Aorta (tissue), 5 donors: ENCODE data around the gene RPS15A. TPM values are rescaled to one million over a fixed set of nuclear protein-coding genes. Genes with fewer than 3 reads are reported as not detected.
A peak's percentile ranks its signal among the peaks of the same experiment; 100 is the strongest.
"Not testable (repeated sequence)": the region's sequence is repeated elsewhere in the genome, so short reads cannot be mapped to it uniquely, and the experiment has no call there.

Experiments
- ATAC-seq: fragments of 200-7000 bp; cut with Tn5 transposase; one replicate; pipeline ENCODE4 v1.9.1; 2022; ENCODE audit warnings: moderate library complexity; ENCODE audit not compliant: low FRiP score
- DNase-seq, 2 donors: peaks; one replicate each; pipeline ENCODE4 v3.0.0-alpha.2; 2020
- H3K27ac ChIP-seq, 2 donors: one replicate each; pipeline ENCODE4 v1.5.1; 2013; ENCODE audit warnings: low read length in 2 of 2, mild to moderate bottlenecking in 2 of 2, moderate library complexity in 2 of 2, control low read depth in 1 of 2, inconsistent platforms in 1 of 2, low read depth in 1 of 2
- H3K27me3 ChIP-seq, 2 donors: one replicate each; pipeline ENCODE4 v1.6.1; 2013; ENCODE audit warnings: control low read depth in 1 of 2, low read length in 1 of 2, mild to moderate bottlenecking in 1 of 2, moderate library complexity in 1 of 2; ENCODE audit not compliant: insufficient read depth in 2 of 2, control insufficient read depth in 1 of 2
- H3K36me3 ChIP-seq, 2 donors: one replicate each; pipeline ENCODE4 v1.6.1; 2013; ENCODE audit warnings: control low read depth in 1 of 2, low read length in 1 of 2, mild to moderate bottlenecking in 1 of 2; ENCODE audit not compliant: insufficient read depth in 2 of 2, control insufficient read depth in 1 of 2
- H3K4me1 ChIP-seq, 2 donors: one replicate each; pipeline ENCODE4 v1.6.1; 2013; ENCODE audit warnings: low read length in 2 of 2, control low read depth in 1 of 2, mild to moderate bottlenecking in 1 of 2, moderate library complexity in 1 of 2; ENCODE audit not compliant: insufficient read depth in 2 of 2, control insufficient read depth in 1 of 2
- H3K4me3 ChIP-seq, 2 donors: one replicate each; pipeline ENCODE4 v1.5.1; 2013; ENCODE audit warnings: low read length in 2 of 2, control low read depth in 1 of 2, mild to moderate bottlenecking in 1 of 2
- H3K9me3 ChIP-seq: one replicate; pipeline ENCODE4 v1.6.1; 2013; ENCODE audit warnings: mild to moderate bottlenecking, low read length; ENCODE audit not compliant: control insufficient read depth
- WGBS, 2 donors: extraction: QIAGEN DNeasy Blood & Tissue Kit; methylation state at CpG; one replicate each; pipeline ENCODE4 v1.1.7; 2013; 5-methylcytosine and 5-hydroxymethylcytosine counted together
- intact Hi-C, 2 donors: fragments of 100-400 bp; cut with DNase I; formaldehyde crosslinking; loops; one replicate each; pipeline versions ENCODE4 v1.14.2 to v1.15.0; 2022
- polyA plus RNA-seq, 2 donors: library from polyadenylated mRNA; stranded (reverse); fragments of 200-250 nt; gene quantifications; one replicate each; pipeline ENCODE4 v1.2.3, GENCODE V29; 2013
- total RNA-seq, 2 donors: library from RNA; stranded (reverse); fragmentation: NEBNext Ultra II Directional; extraction: Animal tissue kit (Norgen Biotek cat#: 25700); gene quantifications; one replicate each; pipeline ENCODE4 v1.2.1, GENCODE V29; 2021
- donor health status: healthy with polysubstance abuse.
- donor health status: Bipolar disorder and iron deficiency.
- donor health status: DM: no; HTN: no; CAD: no.
- donor health status: DM: no; HTN: no; CAD: no.
- donor health status: DM: yes; HTN: yes; CAD: no.

Gene RPS15A
- total and polyA plus RNA-seq, 4 donors = 879 to 8,103 (median 1,966) TPM

DNA sequence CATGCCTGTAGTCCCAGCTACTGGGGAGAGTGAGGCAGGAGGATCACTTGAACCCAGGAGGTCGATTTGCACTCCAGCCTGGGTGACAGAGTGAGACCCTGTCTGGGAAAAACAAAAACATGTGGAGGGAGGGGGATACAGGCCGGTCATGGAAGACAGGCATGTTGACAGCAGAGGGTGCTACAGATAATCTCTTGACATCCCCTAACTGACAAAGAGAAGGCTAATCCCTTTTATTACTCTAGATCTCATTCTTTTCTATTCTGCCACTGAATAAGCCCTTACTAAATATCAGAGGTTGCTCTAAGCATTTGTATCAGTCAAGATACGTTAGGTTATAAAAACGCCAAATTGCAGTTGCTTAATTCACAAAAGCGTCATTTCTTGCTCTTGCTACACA is 13.8 kb downstream of the RPS15A start:
- H3K4me3 ChIP-seq, ATAC-seq, H3K27me3 ChIP-seq, H3K4me1 ChIP-seq, H3K27ac ChIP-seq, H3K36me3 ChIP-seq, DNase-seq, H3K9me3 ChIP-seq, intact Hi-C loops: not testable (repeated sequence)
- WGBS, 2 donors = 65 to 86% methylated on average over 5 of the region's 5 CpGs

DNA sequence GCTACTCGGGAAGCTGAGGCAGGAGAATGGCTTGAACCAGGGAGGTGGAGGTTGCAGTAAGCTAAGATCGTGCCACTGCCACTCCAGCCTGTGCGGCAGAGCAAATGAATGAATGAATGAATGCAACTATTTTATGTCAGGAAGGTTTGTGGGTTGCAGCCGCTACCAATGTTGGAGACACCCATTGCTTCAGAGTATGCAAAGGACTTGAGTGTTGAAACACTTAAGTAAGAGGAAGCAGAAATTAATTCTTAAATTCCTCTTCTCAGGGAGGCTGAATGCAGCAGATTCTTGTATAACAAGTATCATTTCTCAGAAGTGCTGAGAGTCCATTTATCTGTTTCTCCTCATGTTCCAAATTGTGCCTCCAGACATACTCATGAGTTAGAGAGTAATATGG is 15.5 kb downstream of the RPS15A start:
- intact Hi-C loops, DNase-seq, H3K36me3 ChIP-seq, H3K27me3 ChIP-seq, H3K4me3 ChIP-seq, H3K27ac ChIP-seq, H3K4me1 ChIP-seq, H3K9me3 ChIP-seq, ATAC-seq: not testable (repeated sequence)
- WGBS, 2 donors = 95 to 100% methylated on average over 4 of the region's 4 CpGs

- DNase-seq, H3K4me3 ChIP-seq, intact Hi-C loops, H3K27me3 ChIP-seq, H3K9me3 ChIP-seq, H3K27ac ChIP-seq, H3K36me3 ChIP-seq, ATAC-seq, H3K4me1 ChIP-seq: not testable (repeated sequence)
- WGBS, 2 donors = 83 to 88% methylated on average over 7 of the region's 7 CpGs
Observed at GRCh38 chr16:18772171-18772570, 18.0 kb downstream of the RPS15A start.

DNA sequence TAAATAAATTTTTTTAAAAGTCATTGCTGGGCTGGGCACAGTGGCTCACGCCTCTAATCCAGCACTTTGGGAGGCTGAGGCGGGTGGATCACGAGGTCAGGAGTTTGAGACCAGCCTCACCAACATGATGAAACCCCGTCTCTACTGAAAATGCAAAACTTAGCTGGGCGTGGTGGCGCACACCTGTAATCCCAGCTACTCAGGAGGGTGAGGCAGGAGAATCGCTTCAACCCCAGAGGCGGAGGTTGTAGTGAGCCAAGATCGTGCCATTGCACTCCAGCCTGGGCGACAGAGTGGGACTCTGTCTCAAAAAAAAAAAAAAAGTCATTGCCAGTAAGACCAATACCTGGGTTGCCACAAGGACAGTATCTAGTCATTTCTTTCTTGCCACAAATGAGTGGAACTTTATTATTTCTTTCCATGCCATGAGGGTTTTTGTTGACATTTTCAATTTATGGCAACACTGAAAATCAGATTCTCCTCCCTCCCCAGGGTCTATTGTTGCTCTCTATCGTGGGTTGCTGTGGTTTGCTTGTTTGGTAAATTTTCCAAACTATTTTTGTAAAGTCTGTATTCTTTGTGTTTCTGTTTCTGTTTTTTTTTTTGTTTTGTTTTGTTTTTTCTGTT is 19.7 kb downstream of the RPS15A start:
- H3K4me3 ChIP-seq, H3K27me3 ChIP-seq, ATAC-seq, H3K9me3 ChIP-seq, H3K27ac ChIP-seq, DNase-seq, intact Hi-C loops, H3K4me1 ChIP-seq, H3K36me3 ChIP-seq: not testable (repeated sequence)
- 95 to 96% methylated on average over 11 of the region's 11 CpGs for WGBS, 2 donors

DNA sequence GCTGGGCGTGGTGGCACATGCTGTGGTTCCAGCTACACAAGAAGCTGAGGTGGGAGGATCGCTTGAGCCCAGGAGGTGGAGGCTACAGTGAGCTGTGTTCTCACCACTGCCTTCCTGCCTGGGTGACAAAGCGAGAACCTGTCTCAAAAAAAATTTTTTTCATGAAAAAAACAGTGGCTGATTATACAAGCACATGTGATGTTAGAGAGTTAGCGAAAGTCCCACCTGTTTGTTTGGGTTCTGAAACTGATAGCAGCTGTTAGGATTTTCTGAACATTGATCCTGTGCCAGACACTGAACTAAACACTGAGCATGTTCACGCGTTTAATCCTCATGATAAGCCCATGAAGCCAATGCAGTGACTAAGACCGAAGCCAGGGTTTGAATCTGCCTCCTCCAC is 22.9 kb downstream of the RPS15A start:
- WGBS, 2 donors = 88 to 97% methylated on average over 4 to 6 of the region's 7 CpGs
- intact Hi-C loops, H3K36me3 ChIP-seq, H3K4me3 ChIP-seq, H3K27me3 ChIP-seq, H3K27ac ChIP-seq, H3K9me3 ChIP-seq, ATAC-seq, DNase-seq, H3K4me1 ChIP-seq: not testable (repeated sequence)

DNA sequence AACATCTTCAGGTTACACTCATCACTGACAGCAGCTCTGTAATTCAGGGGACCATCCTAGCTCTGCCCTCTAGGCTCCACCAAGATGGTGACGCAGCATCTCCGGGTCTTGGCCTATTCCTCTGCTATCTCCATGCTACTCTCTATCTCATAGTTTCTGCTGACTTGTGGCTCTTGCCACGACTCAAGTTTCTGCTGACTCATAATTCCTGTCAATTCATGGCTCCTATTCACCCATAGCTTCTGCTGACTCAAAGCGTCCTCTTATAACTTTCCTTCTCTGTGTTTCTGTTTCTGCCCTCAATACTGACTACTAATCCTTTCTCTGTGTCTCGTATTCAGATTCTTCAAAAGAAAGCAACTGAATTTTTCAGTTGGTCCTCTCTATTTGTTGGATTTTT is 27.4 kb downstream of the RPS15A start:
- 26 to 32% methylated on average over 3 of the region's 5 CpGs for WGBS, 2 donors
- intact Hi-C loops, H3K4me1 ChIP-seq, H3K27me3 ChIP-seq, H3K9me3 ChIP-seq, H3K4me3 ChIP-seq, ATAC-seq, DNase-seq, H3K36me3 ChIP-seq, H3K27ac ChIP-seq: not testable (repeated sequence)

- DNase-seq, H3K36me3 ChIP-seq, H3K27ac ChIP-seq, H3K9me3 ChIP-seq, H3K27me3 ChIP-seq, H3K4me1 ChIP-seq, intact Hi-C loops, H3K4me3 ChIP-seq: not testable (repeated sequence)
- 20% methylated on average over 15 to 19 of the region's 21 CpGs for WGBS, 2 donors
- ATAC-seq = peak; percentile 89
Observed at GRCh38 chr16:18759598-18760520, 30.3 kb downstream of the RPS15A start.

DNA sequence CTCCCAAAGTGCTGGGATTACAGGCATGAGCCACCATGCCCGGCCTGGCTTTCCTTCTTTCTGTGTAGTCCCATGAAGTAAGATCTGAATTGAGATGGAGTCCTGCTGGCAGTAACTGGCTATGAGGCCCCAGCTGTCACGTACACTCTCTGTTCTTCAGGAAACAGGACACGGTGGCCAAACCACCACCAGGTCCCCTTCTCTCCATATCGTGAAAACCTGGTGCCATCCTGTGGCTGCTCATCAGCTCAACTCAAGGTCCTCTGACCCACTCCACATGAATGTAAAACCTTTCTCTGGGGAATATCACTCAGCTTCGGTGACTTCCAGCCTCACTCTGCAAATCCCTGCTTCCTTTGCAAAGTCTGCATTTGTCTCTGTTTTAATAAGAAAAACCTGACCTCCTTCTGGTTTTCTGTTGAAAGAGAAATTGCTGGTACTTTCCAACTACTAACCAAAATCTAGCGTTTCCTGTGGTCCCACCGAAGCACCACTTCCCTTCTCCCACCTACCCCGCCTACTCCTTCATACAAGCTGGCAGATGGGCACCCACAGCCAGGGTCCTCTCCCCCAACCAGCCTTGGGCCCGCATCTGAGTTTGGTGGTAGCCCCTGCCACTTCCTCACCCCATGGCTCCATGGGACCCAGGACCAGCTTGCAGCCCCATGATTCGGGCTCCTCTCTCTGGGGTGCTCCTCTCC is 32.0 kb downstream of the RPS15A start:
- H3K9me3 ChIP-seq, intact Hi-C loops, H3K27ac ChIP-seq, H3K27me3 ChIP-seq, ATAC-seq, H3K36me3 ChIP-seq, DNase-seq, H3K4me3 ChIP-seq, H3K4me1 ChIP-seq: not testable (repeated sequence)
- WGBS, 2 donors = 38 to 57% methylated on average over 3 to 4 of the region's 10 CpGs
